NCI-H146 treated with DMSO at 0.1 percent for 48 hours (cell line): ENCODE measurements around the gene CBFA2T2.

Experiments used
- DNase-seq: peaks from one replicate; lab custom pipeline; 2025; ENCODE audit not compliant: unreplicated experiment; lab: John Stamatoyannopoulos, UW

Gene CBFA2T2

GRCh38 chr20:33676121-33676520 is 186.2 kb downstream of the CBFA2T2 start:
- no peak for DNase-seq

- no peak for DNase-seq
Observed at GRCh38 chr20:33676652-33677645, 187.1 kb downstream of the CBFA2T2 start.

GRCh38 chr20:33677991-33678702 is 188.3 kb downstream of the CBFA2T2 start:
- DNase-seq = no peak

DNA sequence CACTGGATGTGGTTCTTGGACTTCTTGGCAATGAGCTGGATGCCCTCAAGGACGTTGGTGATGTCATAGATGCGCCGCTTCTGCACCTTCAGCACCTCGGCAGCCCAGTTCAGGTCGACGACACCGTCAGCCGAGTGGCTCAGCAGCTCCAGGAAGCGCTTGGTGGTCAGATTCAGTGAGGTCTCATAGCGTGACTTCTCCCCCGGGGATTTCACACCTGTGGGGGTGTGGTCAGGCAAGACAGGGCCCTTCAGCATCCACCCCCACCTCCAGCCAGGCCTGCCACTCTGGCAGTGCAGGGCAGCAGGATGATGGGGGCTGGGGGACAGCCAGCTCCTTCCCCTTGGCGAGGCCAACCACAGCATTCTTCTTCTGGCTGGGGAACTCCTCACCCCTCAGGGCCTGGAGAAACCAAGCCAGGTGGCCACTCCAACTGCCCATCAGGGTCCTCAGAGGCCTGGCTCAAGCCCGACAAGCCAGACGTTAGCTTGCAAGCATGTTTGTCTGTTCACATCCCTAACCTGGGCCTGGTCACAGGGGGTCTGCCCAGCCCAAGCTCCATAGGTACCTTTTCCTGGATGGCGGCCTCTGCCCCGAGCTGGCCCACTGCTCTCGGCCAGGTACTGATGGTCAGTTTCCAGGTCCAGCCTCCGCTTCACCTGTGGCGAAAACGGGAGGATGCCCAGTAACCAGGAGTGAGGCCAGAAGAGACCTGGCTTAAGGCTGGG is 190.0 kb downstream of the CBFA2T2 start:
- no peak for DNase-seq

DNA sequence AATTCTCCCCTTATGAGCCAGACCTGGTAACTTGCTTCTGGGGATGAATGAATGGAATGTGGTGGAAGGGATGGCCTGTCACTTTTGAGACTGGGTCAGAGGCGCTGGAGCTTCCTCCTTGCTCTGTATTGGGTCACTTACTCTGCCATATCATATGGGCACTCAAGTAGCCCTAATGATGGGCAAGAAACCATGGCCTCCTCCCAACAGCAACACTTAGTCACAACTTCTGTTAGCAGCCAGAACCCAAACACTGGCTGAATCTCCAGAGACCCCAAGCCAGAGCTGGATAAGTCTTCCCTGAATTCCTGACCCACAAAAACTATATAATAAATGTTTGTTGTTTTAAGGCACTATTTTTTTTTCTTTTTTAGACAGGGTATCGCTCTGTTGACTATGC is 190.8 kb downstream of the CBFA2T2 start:
- no peak for DNase-seq

GRCh38 chr20:33681288-33681687 is 191.4 kb downstream of the CBFA2T2 start:
- DNase-seq = no peak

- no peak for DNase-seq
Observed at GRCh38 chr20:33681728-33682353, 191.9 kb downstream of the CBFA2T2 start.

GRCh38 chr20:33684533-33685327 is 194.8 kb downstream of the CBFA2T2 start:
- peak; percentile 62 for DNase-seq

GRCh38 chr20:33685328-33686099 is 195.6 kb downstream of the CBFA2T2 start:
- DNase-seq = peak; percentile 84

GRCh38 chr20:33686100-33686983 is 196.4 kb downstream of the CBFA2T2 start, which contains the start of gene E2F1:
E2F1 (minus strand) TSS chr20:33686385; CDS start chr20:33686264, 121 bp downstream.
- peak; percentile 97 for DNase-seq

DNA sequence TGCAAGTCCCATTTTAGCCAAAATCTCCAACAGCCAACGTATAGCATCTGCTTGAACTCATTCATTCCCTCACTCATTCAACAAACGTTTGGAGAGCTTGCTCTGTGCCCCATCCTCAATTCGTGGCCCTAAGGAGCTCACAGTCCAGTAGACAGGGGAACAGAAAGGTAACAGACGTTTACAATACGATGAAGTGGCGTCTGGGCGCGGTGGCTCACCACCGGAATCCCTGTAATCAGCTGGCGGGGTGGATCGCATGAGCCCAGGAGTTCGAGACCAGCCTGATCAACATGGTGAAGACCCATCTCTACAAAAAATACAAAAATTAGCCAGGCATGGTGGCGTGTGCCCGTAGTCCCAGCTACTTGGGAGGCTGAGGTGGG is 197.1 kb downstream of the CBFA2T2 start:
- DNase-seq = no peak

DNA sequence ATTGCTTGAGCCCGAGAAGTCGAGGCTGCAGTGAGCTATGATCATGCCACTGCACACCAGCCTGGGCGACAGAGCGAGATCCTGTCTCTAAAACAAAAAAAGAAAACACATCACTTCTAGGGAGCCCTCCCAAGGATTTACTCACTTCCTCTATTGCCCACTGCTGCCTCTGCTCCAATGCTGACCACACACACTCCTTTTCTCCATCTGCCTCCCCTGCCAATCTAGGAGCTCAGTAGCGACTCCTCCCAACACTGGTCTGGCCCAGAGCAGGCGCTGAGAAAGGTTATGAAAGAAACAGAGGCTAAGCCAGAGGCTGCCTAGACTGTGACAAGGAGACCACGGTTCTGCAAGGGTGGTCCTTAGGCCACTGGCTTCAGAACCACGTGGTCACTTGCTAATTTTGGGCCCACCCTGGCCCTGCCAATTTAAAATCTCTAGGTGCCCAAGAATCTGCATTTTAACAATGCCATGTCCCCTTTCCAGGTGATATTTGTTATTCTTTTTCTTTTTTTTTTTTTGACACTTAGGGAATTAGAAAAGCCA is 197.5 kb downstream of the CBFA2T2 start:
- no peak for DNase-seq

GRCh38 chr20:33687993-33688937 is 198.4 kb downstream of the CBFA2T2 start:
- no peak for DNase-seq

- DNase-seq = no peak
Observed at GRCh38 chr20:33688938-33689424, 199.1 kb downstream of the CBFA2T2 start.

GRCh38 chr20:33689493-33689892 is 199.6 kb downstream of the CBFA2T2 start:
- DNase-seq = no peak

GRCh38 chr20:33689973-33690372 is 200.1 kb downstream of the CBFA2T2 start:
- no peak for DNase-seq

GRCh38 chr20:33693289-33693688 is 203.4 kb downstream of the CBFA2T2 start:
- no peak for DNase-seq
